ENCODE data around the gene TMED1.
"Not testable (repeated sequence)": the region's sequence is repeated elsewhere in the genome, so short reads cannot be mapped to it uniquely, and the experiment has no call there.

TMED1 gene, protein sequence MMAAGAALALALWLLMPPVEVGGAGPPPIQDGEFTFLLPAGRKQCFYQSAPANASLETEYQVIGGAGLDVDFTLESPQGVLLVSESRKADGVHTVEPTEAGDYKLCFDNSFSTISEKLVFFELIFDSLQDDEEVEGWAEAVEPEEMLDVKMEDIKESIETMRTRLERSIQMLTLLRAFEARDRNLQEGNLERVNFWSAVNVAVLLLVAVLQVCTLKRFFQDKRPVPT

DNA sequence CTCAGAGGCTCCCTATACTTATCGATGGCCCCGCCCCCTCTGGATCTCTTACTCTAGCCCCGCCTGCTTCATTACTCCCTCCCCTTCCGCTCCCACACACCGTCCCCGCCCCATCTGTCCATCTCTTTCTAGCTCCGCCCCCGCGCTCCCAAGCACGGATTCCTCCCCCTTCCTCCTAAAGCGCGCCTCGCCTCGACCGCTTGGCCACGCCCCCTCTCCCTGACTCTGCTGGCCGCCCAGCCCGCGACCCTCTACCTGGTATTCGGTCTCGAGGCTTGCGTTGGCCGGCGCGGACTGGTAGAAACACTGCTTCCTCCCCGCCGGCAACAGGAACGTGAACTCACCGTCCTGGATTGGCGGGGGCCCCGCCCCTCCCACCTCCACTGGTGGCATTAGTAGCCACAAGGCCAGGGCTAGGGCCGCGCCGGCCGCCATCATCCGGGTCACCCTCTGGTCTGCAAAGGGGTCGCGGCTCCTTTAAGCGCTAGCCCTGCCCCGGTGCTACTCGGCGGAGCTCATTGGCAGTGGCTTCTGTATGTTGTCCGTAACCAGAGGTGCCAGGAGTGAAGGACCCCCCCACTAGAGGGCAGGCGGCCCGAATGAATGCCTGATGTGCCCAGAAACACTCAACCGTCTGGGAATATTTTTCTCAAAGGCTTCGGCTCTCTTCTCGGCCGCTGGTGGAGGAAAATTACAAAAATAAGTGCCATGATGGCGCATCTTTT, at the start of gene TMED1:
Gene TMED1 (minus strand): TSS at position 459 of the 725 bp plus-strand sequence. CDS start 21 bp downstream, at position 438.
- peak; percentile 98 to 99 for DNase-seq

DNA sequence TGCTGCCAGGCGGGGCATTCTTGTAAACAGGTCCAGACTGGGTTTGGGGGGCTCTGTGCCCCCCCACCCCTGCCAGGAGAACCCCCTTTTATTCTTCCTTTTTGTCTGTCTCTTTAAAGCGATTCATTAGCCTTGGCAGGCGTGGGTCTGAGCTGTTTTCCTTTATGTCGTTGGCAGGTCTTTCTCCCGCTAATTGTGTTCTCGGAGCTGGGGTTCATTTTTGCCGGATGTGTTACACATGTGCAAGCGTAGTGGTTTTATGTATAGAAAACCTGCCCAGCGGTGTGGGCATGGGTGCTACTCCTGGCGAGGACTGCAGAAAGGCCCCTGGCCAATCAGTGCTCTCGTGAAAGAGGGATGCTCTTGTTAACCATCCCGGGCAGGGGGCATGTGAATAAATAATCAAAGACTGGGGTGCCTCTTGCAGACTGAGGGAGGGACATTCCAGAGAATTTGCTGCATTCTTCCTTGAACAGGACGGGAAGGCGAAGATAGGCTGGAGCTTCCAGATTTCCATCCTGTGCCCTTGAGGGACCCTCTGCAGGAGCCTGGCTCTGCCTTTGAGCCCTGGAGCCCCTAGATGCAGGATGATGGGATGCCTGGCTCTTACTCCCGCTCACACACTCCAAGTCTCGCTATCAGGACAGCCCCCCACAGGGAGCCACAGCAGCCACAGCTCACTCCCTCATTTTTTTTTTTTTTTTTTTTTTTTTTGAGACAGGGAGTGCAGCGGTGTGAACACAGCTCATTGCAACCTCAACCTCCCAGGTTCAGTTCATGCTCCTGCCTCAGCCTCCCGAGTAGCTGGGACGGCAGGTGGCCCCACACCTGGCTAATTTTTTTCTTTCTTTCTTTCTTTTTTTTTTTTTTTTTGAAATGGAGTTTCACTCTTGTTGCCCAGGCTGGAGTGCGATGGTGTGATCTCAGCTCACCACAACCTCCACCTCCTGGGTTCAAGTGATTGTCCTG, 49.5 kb upstream of the TMED1 start:
- DNase-seq = no peak

DNA sequence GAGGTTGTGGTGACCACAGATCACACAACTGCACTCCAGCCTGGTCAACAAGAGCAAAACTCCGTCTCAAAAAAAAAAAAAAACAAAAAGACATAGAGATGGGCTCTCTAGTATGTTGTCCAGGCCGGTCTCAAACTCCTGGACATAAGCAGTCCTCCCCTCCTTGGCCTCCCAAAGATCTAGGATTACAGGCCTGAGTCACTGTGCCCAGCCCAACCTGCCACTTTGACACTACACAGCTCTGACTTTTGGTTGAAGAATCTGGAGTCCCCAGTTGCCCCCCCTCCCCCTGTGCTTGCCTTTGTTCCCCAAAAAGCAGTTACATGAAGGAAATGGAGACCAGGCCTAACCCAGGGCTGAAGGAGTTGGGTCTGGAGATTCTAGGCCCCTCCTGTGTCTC, 48.3 kb upstream of the TMED1 start:
- DNase-seq = no peak

DNA sequence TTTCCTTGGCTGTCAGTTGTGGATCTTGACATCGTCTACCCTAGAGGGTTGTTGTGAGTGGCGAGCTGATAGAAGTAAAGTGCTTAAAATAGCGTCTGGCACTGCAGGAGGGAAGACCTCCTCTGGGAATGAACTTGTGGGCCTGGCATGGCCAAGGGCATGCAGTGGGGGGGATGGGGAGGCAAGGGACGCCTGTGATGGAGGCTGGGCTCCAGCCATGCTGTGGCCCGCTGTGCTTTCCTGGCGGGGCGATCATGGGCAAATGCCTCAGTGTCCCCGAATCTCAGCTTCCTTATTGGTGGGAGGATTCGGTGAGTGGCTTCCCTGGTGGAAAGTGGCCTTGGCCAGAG, 46.1 kb upstream of the TMED1 start:
- no peak for DNase-seq

DNA sequence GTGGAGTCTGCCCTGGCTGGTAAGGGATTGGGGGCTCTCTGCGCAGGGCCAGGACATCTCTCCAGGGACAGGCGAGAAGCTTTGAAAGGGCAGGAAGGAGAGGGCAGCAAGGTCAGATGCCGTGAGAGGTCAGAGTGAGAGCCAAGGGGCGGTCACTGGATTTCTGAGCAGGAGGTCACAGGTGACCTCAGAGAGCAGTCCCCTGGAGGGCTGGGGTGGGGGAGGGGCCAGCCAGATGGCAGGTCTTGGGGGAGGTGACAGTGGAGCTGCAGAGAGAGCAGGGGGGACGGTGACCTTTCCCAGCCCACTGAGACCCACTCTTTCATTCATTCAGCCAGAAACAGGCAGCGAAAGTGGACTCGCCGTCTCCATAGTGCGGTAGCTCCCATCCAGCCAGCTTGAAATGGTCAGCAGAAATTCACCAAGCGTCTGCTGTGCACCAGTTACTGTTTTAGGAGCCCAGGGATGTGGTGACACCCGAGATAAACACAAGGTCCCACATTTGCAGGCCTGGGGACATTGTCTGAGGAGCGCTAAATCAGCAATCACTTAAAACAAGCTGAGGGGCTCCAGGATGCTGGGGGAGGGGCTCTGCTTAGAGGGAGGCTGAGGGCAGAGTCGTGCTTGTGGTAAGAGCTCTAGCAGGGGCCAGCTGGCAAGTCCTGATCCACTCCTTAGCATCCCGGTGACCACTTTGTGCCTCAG, 45.5 kb upstream of the TMED1 start:
- DNase-seq = no peak

DNA sequence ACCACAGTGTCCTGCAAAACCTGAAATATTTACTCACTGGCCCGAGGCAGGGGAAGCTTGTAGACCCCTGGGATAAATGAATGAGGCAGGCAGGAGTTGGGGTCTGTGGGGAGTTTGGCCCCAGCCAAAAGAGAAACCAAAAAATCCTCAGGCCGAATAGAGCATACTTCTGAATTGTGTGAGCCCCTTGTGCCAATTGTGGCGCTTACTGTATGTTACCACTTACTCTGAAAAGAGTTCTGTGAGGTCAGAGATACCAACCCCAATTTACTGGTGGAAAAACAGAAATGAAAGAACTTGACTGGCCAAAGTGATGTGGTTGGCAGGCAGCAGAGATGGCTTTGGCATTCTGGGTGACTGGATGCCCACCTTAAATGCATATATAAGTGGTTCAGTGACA, 42.2 kb upstream of the TMED1 start:
- DNase-seq = no peak

DNA sequence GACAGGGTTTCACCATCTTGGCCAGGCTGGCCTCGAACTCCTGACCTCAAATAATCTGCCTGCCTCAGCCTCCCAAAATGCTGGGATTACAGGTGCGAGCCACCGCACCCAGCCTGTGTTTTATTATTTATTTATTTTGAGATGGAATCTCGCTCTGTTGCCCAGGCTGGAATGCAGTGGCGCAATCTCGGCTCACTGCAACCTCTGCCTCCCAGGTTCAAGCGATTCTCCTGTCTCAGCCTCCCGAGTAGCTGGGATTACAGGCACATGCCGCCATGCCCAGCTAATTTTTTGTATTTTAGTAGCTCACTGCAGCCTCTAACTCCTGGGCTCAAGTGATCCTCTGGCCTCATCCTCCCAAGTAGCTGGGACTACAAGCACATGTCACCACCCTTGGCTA, 41.6 kb upstream of the TMED1 start:
- DNase-seq = not testable (repeated sequence)

DNA sequence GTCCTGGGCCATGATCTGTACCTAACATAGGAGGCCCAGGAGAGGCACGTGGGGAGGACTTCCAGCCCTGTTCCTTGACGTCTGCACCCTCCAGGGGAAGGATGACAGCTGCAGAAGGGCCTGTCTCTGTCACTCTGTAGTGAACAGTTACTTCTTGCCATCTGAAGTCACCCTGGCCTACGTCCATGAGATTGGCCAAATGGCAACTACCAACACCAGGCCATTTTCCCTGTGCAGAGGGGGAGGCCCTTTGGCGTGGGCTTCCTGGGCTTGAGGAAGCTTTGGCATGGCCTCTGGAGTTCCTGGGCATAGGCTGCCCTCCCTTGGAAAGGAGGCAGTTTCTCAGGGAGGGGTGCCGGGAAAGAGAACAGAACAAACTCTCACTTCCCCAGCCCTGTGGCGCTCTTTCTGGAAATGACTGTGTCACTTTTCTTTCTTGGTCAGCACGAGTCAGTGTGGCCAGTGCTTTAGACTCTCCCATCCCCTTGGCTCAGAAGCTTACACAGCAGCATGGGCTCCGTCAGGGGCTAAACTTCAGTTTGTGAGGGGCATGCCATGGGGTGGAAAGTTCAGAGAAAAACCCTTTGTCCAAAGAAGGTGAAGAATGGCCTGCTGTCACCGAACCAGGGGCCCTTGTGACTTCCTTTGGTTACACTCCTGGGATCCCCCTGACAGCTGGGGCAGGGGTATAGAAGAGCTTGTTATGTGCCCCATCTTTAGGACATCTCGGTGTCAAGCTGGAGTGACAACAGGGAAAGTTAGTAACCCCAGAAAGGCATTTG, 40.6 kb upstream of the TMED1 start:
- DNase-seq = peak; percentile 37 to 43

DNA sequence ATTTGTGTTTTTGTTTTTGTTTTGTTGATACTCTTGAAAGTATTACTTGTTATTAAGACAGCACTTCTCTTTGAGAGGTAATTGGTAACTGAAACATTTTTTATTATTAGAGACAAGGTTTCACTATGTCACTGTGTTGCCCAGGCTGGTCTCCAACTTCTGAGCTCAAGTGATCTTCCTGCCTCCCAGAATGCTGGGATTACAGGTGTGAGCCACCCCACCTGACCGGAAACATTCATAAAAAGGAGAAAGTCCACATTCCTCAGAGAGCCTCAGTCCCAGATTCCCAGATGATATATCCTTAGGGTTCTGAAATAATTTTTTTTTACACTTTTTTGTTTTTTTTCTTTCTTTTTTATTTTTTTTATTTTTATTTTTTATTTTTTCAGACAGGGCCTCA, 38.0 kb upstream of the TMED1 start:
- DNase-seq = no peak

DNA sequence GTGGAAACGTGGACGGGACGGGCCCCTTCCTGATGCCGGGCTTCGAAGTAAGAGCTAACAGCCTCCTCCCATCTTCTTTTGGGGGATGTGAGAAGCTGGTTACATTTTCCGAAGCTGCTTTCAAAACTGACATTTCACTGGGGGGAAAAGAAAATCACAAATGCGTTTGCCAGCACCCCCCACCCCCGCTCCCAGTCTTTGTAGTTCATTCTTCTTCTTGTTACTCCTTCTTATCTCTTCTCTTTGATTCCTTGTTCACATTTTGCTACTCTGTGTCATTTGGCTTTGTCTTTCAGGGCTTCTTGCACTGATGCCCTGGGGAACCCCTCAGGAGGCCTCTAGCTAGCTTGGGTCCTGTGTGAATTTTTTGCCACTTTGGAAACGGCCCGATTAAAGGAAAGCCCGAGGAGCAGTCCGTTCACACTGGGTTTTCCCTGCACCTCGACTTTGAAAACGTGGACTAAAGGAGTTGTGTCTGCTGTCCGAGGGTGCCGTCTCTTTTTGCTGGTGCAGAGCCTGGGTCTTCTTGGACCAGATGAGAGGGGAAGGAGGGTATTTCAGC, 36.6 kb upstream of the TMED1 start:
- DNase-seq = peak; percentile 49 to 55

DNA sequence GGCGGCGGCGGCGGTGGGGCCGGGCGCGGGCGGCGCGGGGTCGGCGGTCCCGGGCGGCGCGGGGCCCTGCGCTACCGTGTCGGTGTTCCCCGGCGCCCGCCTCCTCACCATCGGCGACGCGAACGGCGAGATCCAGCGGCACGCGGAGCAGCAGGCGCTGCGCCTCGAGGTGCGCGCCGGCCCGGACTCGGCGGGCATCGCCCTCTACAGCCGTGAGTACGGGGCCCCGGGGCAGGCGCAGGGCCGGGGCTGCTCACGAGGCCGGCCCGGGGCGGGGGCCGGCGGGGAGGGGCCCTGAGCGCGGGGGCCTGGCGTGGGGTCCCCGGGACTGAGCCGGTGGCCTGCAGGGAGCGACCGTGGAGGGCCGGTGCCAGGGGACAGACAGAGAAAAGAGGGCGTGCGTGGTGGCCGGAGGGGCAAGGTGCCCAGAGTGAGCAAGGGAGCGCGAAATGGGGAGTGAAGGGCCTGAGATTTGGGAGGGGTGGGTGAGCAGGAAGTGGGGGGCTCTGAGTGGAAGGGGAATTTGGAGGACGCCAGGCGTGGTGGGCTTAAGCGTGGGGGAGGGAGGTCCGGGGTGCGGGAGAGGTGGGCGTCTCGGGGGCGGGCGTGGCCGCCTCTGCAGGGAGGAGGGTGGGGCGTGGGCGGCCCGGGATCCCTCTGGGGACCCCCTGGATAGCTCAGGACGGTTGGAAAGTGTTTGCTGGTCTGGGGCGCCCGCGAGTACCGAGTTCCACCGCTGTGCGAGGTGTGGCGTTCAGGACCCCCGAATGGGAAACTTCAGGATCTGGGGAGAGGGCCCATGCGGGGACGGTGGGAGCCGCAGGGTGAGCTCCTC, 35.9 kb upstream of the TMED1 start:
- peak; percentile 54 to 66 for DNase-seq

DNA sequence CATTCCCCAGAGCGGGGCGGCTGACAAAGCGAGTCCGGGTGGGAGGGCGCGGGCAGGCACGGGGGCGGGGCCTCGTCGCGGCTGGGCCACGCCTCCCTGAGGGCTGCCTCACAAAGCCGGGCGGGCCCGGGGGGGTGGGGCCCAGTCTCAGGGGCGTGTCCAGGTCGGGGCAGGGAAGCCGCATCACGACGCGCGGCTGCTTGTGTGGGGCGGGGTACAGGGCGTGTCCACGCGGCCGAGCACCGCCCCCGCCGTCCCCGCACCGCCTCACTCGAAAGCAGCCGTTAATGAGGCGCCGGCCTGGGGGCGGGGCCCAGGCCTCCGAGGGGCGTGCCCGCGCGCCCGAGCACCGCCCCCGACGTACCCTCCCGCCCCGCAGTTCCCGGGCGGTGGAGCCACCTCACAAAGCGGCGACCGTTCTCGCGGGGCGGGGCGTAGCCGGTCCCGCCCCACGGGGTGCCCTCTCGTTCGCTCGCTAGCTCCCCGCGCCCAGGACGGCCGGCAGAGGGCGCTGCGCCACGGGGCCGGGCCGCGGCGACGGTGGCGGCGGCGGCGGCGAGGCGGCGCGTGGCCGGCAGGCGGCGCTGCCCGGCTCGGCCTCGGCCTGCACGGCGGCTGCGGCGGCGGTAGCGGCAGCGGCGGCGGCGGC, 35.1 kb upstream of the TMED1 start, which contains the start of gene CARM1:
Gene CARM1 (plus strand): TSS at position 599 of the 649 bp plus-strand sequence. CDS start 150 bp downstream, outside the sequence.
- DNase-seq = peak; percentile 99 to 100

DNA sequence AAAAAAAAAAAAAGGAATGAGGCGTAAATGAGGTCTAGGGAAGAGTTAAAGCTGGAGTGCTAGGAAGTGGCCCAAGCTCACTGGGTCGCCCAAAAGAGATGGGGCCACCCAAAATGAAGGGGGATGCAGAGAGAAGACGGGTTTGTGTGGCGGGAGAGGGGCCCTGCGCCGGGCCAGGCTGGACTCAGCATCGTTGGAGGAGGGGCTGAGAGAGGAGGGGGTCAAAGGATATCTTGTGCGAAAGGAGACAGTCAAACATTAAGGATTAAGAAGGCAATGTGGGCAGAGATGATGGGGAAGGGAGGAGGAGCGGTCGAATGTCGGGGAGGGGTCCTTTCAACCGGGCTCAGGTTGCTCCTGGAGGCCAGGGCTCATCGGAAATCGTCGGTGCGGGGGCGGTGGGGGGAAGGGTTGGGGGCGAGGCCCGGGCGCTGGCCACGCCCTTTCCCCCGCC, 34.5 kb upstream of the TMED1 start:
- no peak for DNase-seq

DNA sequence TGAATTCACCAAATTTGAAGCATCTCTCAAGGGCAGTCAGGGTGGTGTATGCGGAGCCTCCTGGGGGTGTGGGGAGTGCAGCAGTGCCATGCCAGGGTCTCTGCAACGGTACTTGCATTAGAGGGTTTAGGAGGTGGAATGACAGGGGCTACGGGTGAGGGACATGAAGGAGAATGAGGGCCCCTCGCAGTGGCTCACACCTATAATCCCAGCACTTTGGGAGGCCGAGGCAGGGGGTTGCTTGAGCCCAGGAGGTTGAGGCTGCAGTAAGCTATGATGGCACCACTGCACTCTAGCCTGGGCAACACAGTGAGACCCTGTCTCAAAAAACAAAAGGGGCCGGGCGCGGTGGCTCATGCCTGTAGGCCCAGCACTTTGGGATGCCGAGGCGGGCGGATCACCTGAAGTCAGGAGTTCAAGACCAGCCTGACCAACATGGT, 33.9 kb upstream of the TMED1 start:
- DNase-seq = not testable (repeated sequence)

DNA sequence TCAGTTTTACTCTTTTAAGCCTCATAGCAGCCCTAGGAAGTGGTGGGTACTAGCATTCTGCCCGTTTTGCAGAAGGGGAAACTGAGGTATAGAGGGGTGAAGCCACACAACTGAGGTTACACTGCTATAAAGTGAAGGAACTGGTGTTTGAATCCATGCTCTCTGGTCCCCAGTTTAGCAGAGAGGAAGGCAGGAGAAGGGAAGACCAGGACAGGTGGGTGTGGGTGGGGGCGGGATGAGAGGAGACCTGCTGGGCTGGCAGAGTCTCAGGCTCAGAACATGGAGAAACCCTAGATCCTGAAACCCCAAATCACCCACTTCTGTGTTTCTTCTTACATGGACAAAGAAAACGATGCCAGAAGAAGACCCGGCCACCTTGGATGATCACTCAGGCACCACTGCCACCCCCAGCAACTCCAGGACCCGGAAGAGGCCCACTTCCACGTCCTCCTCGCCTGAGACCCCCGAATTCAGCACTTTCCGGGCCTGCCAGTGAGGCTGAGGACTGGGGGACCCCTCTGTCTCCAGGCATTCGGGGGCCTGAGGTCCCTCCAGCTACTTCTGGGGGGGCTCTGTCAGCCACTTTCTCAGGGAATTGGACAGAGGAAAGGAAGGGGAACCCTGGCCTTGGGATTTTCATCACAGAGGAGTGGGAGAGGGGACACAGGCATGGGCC, 33.0 kb upstream of the TMED1 start:
- no peak for DNase-seq

DNA sequence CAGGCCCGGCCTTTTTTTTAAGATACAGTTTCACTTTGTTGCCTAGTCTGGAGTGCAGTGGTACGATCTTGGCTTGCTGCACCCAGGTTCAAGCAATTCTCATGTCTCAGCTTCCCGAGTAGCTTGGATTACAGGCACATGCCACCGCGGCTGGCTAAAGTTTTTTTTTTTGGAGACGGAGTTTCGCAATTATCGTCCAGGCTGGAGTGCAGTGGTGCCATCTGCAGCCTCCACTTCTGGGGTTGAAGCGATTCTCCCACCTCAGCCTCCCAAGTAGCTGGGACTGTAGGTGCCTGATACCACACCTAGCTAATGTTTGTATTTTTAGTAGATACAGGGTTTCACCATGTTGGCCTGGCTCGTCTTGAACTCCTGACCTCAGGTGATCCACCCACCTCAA, 30.5 kb upstream of the TMED1 start:
- DNase-seq = no peak

DNA sequence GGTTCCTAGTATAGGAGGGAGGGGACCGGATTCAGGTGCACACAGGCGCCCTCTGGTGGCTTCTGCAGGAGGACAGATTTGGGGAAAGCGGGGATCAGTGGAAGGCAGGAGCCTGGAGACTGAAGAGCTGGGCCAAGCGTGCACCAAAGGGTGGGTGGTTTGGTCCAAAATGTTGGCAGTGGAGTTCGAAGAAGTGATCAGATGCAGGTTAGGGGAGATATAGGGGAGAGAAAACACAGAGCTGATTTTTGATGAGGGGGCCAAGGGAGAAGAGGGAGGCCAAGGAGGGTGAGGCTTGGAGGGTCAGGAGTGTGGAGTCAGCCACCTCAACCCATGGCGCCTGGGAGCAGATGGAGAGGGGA, 28.5 kb upstream of the TMED1 start:
- peak; percentile 90 to 91 for DNase-seq

DNA sequence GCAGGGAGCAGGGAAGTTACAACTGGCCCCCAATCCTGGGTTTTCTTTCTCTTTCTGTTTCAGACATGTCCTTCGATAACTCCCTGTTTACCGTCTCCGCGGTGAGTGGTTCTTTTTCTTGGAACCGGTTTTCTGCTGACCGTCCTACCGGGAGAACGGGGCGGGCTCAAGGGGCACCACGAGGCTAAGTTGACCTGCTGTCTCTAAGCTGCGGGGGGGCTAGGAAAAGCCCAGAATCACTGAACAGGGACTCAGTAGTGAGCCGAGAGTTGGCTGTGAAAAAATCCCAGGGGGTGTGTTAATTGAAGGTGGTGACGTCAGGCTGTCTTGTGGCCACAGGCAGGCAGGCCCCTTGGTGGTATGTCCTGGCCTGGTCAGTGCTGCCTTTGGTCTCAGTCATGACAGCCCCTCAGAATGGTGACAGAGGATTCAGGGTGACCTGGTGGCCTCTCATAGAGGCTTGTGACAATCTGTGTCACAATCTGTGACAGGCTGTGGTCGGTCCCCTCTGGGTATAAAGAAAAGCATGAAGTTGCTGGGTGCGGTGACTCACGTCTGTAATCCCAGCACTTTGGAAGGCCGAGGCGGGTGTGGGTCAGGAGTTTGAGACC, 27.2 kb upstream of the TMED1 start:
- DNase-seq = no peak

DNA sequence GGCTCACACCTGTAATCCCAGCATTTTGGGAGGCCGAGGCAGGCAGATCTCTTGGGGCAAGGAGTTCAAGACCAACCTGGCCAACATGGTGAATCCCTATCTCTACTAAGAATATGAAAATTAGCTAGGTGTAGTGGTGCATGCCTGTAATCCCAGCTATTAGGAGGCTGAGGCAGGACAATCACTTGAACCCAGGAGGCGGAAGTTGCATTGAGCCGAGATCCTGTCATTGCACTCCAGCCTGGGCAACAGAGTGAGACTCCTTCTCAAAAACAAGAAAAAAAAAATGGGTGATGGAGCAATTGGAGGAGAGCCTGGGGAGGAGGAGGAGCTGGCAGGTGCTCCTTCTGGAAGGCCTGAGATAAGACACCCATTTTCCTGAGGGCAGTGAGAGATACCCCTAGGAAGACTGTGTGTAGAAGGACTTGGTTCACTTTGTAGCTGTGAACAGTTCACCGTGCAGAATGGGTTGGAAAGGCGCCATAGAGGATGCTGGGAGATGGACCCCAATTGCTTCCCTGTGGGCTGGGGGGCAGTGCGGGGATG, 26.6 kb upstream of the TMED1 start:
- no peak for DNase-seq

Measured in activated T-cell treated with anti-CD3 and anti-CD28 coated beads, Interleukin-2, amount 50 U/mL, for 48 hours (primary cell).